K562 (cell line): ENCODE results near the gene F2RL1. TPM values are rescaled to one million over a fixed set of nuclear protein-coding genes. Genes with fewer than 3 reads are reported as not detected.

Experiments
- ATAC-seq: fragments of 200-7000 bp; cut with Tn5 transposase; 3 replicates; pipeline ENCODE4 v1.9.1; 2020; ENCODE audit warnings: moderate library complexity
- BruUV-seq: library from RNA; stranded (reverse); fragments of 400-500 nt; replicated peaks from 2 replicates; lab custom pipeline; 2021; lab: Mats Ljungman, UMichigan
- CTCF ChIA-PET: fragments of 300-600 bp; formaldehyde crosslinking; extraction: SDS; loops from one replicate; lab custom pipeline; 2021; ENCODE audit warnings: low intra/inter-chr PET ratio; lab: Yijun Ruan, JAX
- POLR2A ChIA-PET: fragments of 300-600, 350-650 bp; sonication (Branson Sonifier 250); formaldehyde crosslinking; extraction: SDS; loops from one replicate; lab custom pipeline; 2021; ENCODE audit warnings: antibody characterized with exemption, inconsistent platforms; lab: Yijun Ruan, JAX
- DNase-seq, 4 experiments: peaks; one replicate each; pipeline versions ENCODE4 v3.0.0 to v3.0.0-alpha.2; 2011 to 2018; ENCODE audit warnings: low spot score in 3 of 4, mixed read lengths in 3 of 4; ENCODE audit errors: extremely low read depth in 1 of 4
- FAIRE-seq: peaks from 2 replicates; lab custom pipeline; 2011; peaks lifted over from hg19 to GRCh38; lab: Jason Lieb, UNC
- H2AFZ ChIP-seq: 2 replicates; pipeline ENCODE4 v1.6.0; 2011; ENCODE audit warnings: low read depth, low read length, control low read depth, inconsistent platforms
- H3K27ac ChIP-seq: fragments of 200-600 bp; 3 replicates; pipeline ENCODE4 v1.8.0; 2011; ENCODE audit warnings: low read depth, mild to moderate bottlenecking, control low read depth, inconsistent platforms, low read length, moderate library complexity, mixed read lengths; ENCODE audit errors: extremely low read depth
- H3K27me3 ChIP-seq, 2 experiments: fragments of 300-600 bp in 1 of 2; 2 replicates in 1 of 2; 3 replicates in 1 of 2; pipeline versions ENCODE4 v1.6.0 to v1.8.0; 2011; ENCODE audit warnings: inconsistent platforms in 2 of 2, low read length in 2 of 2, mild to moderate bottlenecking in 1 of 2, mixed read lengths in 1 of 2, moderate library complexity in 1 of 2; ENCODE audit not compliant: control insufficient read depth in 2 of 2, insufficient read depth in 2 of 2
- H3K36me3 ChIP-seq: fragments of 300-600 bp; 3 replicates; pipeline ENCODE4 v1.8.0; 2011; ENCODE audit warnings: mild to moderate bottlenecking, low read length, inconsistent platforms; ENCODE audit not compliant: control insufficient read depth, insufficient read depth
- H3K4me1 ChIP-seq, 2 experiments: fragments of 200-600 bp in 1 of 2; replicated peaks in 1 of 2; 2 replicates in 1 of 2; 3 replicates in 1 of 2; pipeline versions ENCODE4 v1.5.1 to v1.8.0; 2011; ENCODE audit warnings: inconsistent platforms in 2 of 2, low read length in 2 of 2, mild to moderate bottlenecking in 1 of 2, mixed read lengths in 1 of 2, moderate library complexity in 1 of 2; ENCODE audit not compliant: control insufficient read depth in 2 of 2, insufficient read depth in 2 of 2
- H3K4me2 ChIP-seq: 2 replicates; pipeline ENCODE4 v1.6.1; 2011; ENCODE audit warnings: low read length, control low read depth, inconsistent platforms, mixed read lengths; ENCODE audit not compliant: insufficient read depth
- H3K4me3 ChIP-seq: fragments of 200-600 bp; sonication (generic), shearing (Covaris generic); 2 replicates; pipeline ENCODE4 v1.5.1; 2016; ENCODE audit warnings: control low read depth, inconsistent platforms
- H3K79me2 ChIP-seq: fragments of 200-600 bp; 3 replicates; pipeline ENCODE4 v1.8.0; 2011; ENCODE audit warnings: low read length, inconsistent platforms; ENCODE audit not compliant: control insufficient read depth, insufficient read depth
- H3K9ac ChIP-seq, 2 experiments: 2 replicates each; pipeline versions ENCODE4 v1.6.0 to v1.6.1; 2011; ENCODE audit warnings: low read depth in 2 of 2, low read length in 2 of 2, control low read depth in 1 of 2, inconsistent platforms in 1 of 2, mild to moderate bottlenecking in 1 of 2, mixed read lengths in 1 of 2; ENCODE audit not compliant: insufficient read depth in 1 of 2
- H3K9me1 ChIP-seq: one replicate; pipeline ENCODE4 v1.6.0; 2011; ENCODE audit warnings: inconsistent platforms, mild to moderate bottlenecking, low read length, moderate library complexity; ENCODE audit not compliant: control insufficient read depth, insufficient read depth
- H3K9me3 ChIP-seq: replicated peaks from 2 replicates; pipeline ENCODE4 v1.5.1; 2011; ENCODE audit warnings: low read depth, low read length, inconsistent platforms; ENCODE audit not compliant: control insufficient read depth, insufficient read depth
- H4K20me1 ChIP-seq: replicated peaks from 2 replicates; pipeline ENCODE4 v1.6.1; 2011; ENCODE audit warnings: low read length, inconsistent platforms, mixed read lengths; ENCODE audit not compliant: control insufficient read depth, insufficient read depth
- ARHGAP35 ChIP-seq: fragments of 450-650 bp; IDR thresholded peaks from 2 replicates; pipeline ENCODE4 v1.6.1; 2018; ENCODE audit not compliant: partially characterized antibody
- CAMTA2 ChIP-seq: fragments of 250-450 bp; sonication (Bioruptor Pico); conservative IDR thresholded peaks from 2 replicates; pipeline ENCODE4 v1.5.1; 2022
- CBX1 ChIP-seq: sonication (generic); IDR thresholded peaks from 2 replicates; pipeline ENCODE4 v1.6.1; 2016; ENCODE audit warnings: antibody characterized with exemption, low read depth, mild to moderate bottlenecking
- DMBX1 ChIP-seq: fragments of 250-450 bp; sonication (Bioruptor Pico); IDR thresholded peaks from 2 replicates; pipeline ENCODE4 v1.8.0; 2022; ENCODE audit warnings: inconsistent platforms, mild to moderate bottlenecking, moderate library complexity, borderline replicate concordance
- FOS ChIP-seq: IDR thresholded peaks from 3 replicates; pipeline ENCODE4 v1.6.1; 2011; ENCODE audit not compliant: insufficient read length; ENCODE audit errors: extremely low read depth
- GABPA ChIP-seq: fragments of 200-800 bp; sonication (Bioruptor generic); conservative IDR thresholded peaks from 2 replicates; pipeline ENCODE4 v1.6.1; 2016; ENCODE audit warnings: low read depth, missing genetic modification characterization, missing compliant biosample characterization
- HMBOX1 ChIP-seq: sonication (generic); IDR thresholded peaks from 2 replicates; pipeline ENCODE4 v1.6.1; 2016
- MYNN ChIP-seq, 2 experiments: sonication (generic); formaldehyde crosslinking in 1 of 2; IDR thresholded peaks; 2 replicates each; pipeline versions ENCODE4 v1.5.0 to v1.6.1; 2016 to 2020; ENCODE audit warnings: antibody characterized with exemption in 1 of 2, missing genetic modification reagents in 1 of 2
- RBM22 ChIP-seq: fragments of 200-400 bp; formaldehyde crosslinking; IDR thresholded peaks from 2 replicates; pipeline ENCODE4 v1.6.1; 2018; ENCODE audit warnings: low read length, low read depth; ENCODE audit not compliant: poor library complexity, severe bottlenecking
- RUNX1 ChIP-seq: sonication (generic); IDR thresholded peaks from 2 replicates; pipeline ENCODE4 v1.6.1; 2016; ENCODE audit warnings: antibody characterized with exemption, low read depth
- SFPQ ChIP-seq: fragments of 200-400 bp; formaldehyde crosslinking; IDR thresholded peaks from 2 replicates; pipeline ENCODE4 v1.6.1; 2017; ENCODE audit warnings: mild to moderate bottlenecking, low read depth, low read length, moderate library complexity
- TAF1 ChIP-seq: IDR thresholded peaks from 2 replicates; pipeline ENCODE4 v1.6.1; 2011; ENCODE audit warnings: mild to moderate bottlenecking, low read length, moderate library complexity; ENCODE audit not compliant: insufficient read depth, control insufficient read depth, severe bottlenecking; ENCODE audit errors: extremely low read depth
- ZBTB34 ChIP-seq: fragments of 250-450 bp; sonication (Bioruptor Pico); IDR thresholded peaks from 2 replicates; pipeline ENCODE4 v1.8.0; 2021; ENCODE audit warnings: mild to moderate bottlenecking, moderate library complexity
- WGBS: fragments of 100-300 bp; shearing (Covaris generic); methylation state at CpG from one replicate; pipeline ENCODE4 v1.1.6; 2016; ENCODE audit warnings: low coverage, mixed read lengths; ENCODE audit not compliant: insufficient coverage; ENCODE audit errors: missing lambda C conversion rate; 5-methylcytosine and 5-hydroxymethylcytosine counted together
- in situ Hi-C: fragments of 300-500 bp; cut with MboI; formaldehyde crosslinking; loops from 4 replicates; pipeline ENCODE4 v1.15.0; 2018; ENCODE audit warnings: inconsistent platforms, mixed read lengths
- intact Hi-C: fragments of 100-400 bp; cut with micrococcal nuclease; formaldehyde crosslinking; loops from 2 replicates; pipeline ENCODE4 v1.14.2; 2022
- polyA plus RNA-seq, 8 experiments: library from polyadenylated mRNA; depleted of rRNA in 4 of 8; stranded (reverse) in 5 of 8; unstranded in 3 of 8; fragments of >200 nt; fragmentation: Nextera tagmentation in 2 of 8; fragmentation: Illumina TruSeq in 1 of 8; extraction: Ambion mirVana in 2 of 8; extraction: Trizol in 1 of 8; gene quantifications; 2 replicates each; pipeline versions ENCODE4 v1.2.1 to v1.2.3, GENCODE V29; 2011 to 2014; ENCODE audit warnings: inconsistent platforms in 1 of 8, missing spikeins in 1 of 8
- total RNA-seq, 7 experiments: library from RNA; depleted of rRNA in 6 of 7; stranded (reverse); fragments of >200 nt in 6 of 7; fragmentation: Illumina TruSeq in 2 of 7; extraction: Trizol in 2 of 7; gene quantifications; 2 replicates each; pipeline versions ENCODE4 v1.2.1 to v1.2.3, GENCODE V29; 2011 to 2021; ENCODE audit warnings: low replicate concordance in 1 of 7
- TF ChIP-seq, protein P1 (sequence below): fragments of 450-650 bp; IDR thresholded peaks from 2 replicates; pipeline ENCODE4 v1.6.1; 2016; ENCODE audit warnings: missing biosample characterization, missing genetic modification characterization
- TF ChIP-seq, protein P2 (sequence below): fragments of 450-650 bp; IDR thresholded peaks from 2 replicates; pipeline ENCODE4 v1.7.0; 2016; ENCODE audit warnings: borderline replicate concordance

F2RL1 gene
- total and polyA plus RNA-seq, 9 of the 15 experiments (the other 6 are each of a cell fraction or from before 2014, with no cell fraction given): 0.03 to 0.50 (median 0.27) TPM; not detected in 6

GRCh38 chr5:76781775-76782174 lies 37.1 kb upstream of the F2RL1 start:
- H3K9me3 ChIP-seq: no peaks in the 10 kb centered on the region
- intact Hi-C loops: no loop called here
- no peak for ATAC-seq
- no TSS peak for BruUV-seq
- 30% methylated on average over 3 of the region's 10 CpGs for WGBS
- no peak for DNase-seq
- no peaks in the 10 kb centered on the region for H3K36me3 ChIP-seq
- no peak overlapping the region for H3K4me2 ChIP-seq
- ChIA-PET CTCF (no interaction called here), POLR2A (interaction anchor here (1.1 kb wide), 1 partner anchor 15 kb away, joined by 5 read pairs; no protein-coding TSS in a partner anchor)
- H2AFZ ChIP-seq: no peak overlapping the region
- H3K4me1 ChIP-seq: no peaks in the 10 kb centered on the region
- no peak overlapping the region for H3K9ac ChIP-seq
- peaks cover 0 to 2% of the 10 kb centered on the region in 2 experiments; a peak in 2 of 5 replicates for H3K27me3 ChIP-seq
- H3K4me3 ChIP-seq: no peak overlapping the region
- H3K79me2 ChIP-seq: no peaks in the 10 kb centered on the region
- no peak overlapping the region for H3K27ac ChIP-seq
- H3K9me1 ChIP-seq: no peaks in the 10 kb centered on the region
- in situ Hi-C loops: loop anchor here (5.0 kb wide), 1 partner anchor 184 kb away; no protein-coding TSS in a partner anchor
- H4K20me1 ChIP-seq: no peaks in the 10 kb centered on the region
- FAIRE-seq: no peak
- TF ChIP-seq CAMTA2 (CRISPR knock-in tag) (no peak), RBM22 (no peak), SFPQ (no peak), GABPA (tag) (no peak), DMBX1 (CRISPR knock-in tag) (no peak), CBX1 (no peak), MYNN (IDR thresholded peaks at IDR 0.05) (no peak), MYNN (CRISPR knock-in tag; IDR thresholded peaks at IDR 0.05) (no peak), ARHGAP35 (no peak), ZBTB34 (no peak), FOS (no peak), HMBOX1 (no peak), TAF1 (no peak), RUNX1 (no peak)
- TF ChIP-seq, protein P1, sequence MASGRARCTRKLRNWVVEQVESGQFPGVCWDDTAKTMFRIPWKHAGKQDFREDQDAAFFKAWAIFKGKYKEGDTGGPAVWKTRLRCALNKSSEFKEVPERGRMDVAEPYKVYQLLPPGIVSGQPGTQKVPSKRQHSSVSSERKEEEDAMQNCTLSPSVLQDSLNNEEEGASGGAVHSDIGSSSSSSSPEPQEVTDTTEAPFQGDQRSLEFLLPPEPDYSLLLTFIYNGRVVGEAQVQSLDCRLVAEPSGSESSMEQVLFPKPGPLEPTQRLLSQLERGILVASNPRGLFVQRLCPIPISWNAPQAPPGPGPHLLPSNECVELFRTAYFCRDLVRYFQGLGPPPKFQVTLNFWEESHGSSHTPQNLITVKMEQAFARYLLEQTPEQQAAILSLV (tag): no peak
- TF ChIP-seq, protein P2, sequence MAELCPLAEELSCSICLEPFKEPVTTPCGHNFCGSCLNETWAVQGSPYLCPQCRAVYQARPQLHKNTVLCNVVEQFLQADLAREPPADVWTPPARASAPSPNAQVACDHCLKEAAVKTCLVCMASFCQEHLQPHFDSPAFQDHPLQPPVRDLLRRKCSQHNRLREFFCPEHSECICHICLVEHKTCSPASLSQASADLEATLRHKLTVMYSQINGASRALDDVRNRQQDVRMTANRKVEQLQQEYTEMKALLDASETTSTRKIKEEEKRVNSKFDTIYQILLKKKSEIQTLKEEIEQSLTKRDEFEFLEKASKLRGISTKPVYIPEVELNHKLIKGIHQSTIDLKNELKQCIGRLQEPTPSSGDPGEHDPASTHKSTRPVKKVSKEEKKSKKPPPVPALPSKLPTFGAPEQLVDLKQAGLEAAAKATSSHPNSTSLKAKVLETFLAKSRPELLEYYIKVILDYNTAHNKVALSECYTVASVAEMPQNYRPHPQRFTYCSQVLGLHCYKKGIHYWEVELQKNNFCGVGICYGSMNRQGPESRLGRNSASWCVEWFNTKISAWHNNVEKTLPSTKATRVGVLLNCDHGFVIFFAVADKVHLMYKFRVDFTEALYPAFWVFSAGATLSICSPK: no peak
